Measurements from ENCODE around the gene ANKRD11. TPM values are rescaled to one million over a fixed set of nuclear protein-coding genes. Genes with fewer than 3 reads are reported as not detected.

ANKRD11 gene
- polyA plus RNA-seq, 1 donor (not counting 4 experiments of a cell fraction or from before 2014, with no cell fraction given): 30.1 TPM

- peaks cover 46% of the 10 kb centered on the region for H3K4me1 ChIP-seq (ENCODE audit: control insufficient read depth, extremely low read depth, insufficient read depth, low read length)
- H2AFZ ChIP-seq (ENCODE audit: control insufficient read depth, low read length): no peak overlapping the region
- H3K9ac ChIP-seq (ENCODE audit: control insufficient read depth, extremely low read depth, insufficient read depth, low read length): no peak overlapping the region
- DNase-seq (ENCODE audit: low read depth, low spot score) (no peak), FAIRE-seq (no peak)
- no peaks in the 10 kb centered on the region for H3K36me3 ChIP-seq (ENCODE audit: control insufficient read depth in 2 of 2, extremely low read depth in 1 of 2, insufficient read depth in 2 of 2, low read length in 2 of 2)
- dilution Hi-C loops (cut with MboI; ENCODE audit: extremely low pct_ligation_motif_present, low sequenced_read_pairs): no loop called here
- H3K9me1 ChIP-seq (ENCODE audit: control insufficient read depth, extremely low read depth, insufficient read depth, low read length): peaks cover 3% of the 10 kb centered on the region
- peaks cover 42% of the 10 kb centered on the region for H4K20me1 ChIP-seq (ENCODE audit: control insufficient read depth, extremely low read depth, insufficient read depth, low read length)
- H3K79me2 ChIP-seq (ENCODE audit: control insufficient read depth, insufficient read depth, low read length): peaks cover 99% of the 10 kb centered on the region
- no peak overlapping the region for H3K4me3 ChIP-seq (ENCODE audit: control insufficient read depth in 2 of 3, extremely low read depth in 1 of 3, insufficient read depth in 2 of 3, low read depth in 1 of 3, low read length in 3 of 3)
- no peak overlapping the region for H3K27ac ChIP-seq (ENCODE audit: control insufficient read depth, insufficient read depth, low read length)
- H3K27me3 ChIP-seq (ENCODE audit: control insufficient read depth, extremely low read depth, insufficient read depth, low read length): no peaks in the 10 kb centered on the region
- TF ChIP-seq EZH2 (IDR thresholded peaks at IDR 0.05; ENCODE audit: low read length) (no peak), CTCF (optimal IDR thresholded peaks at IDR 0.05 in 1 of 3, IDR thresholded peaks at IDR 0.05 in 1 of 3, conservative IDR thresholded peaks at IDR 0.05 in 1 of 3; ENCODE audit: extremely low read depth in 1 of 3, insufficient read depth in 2 of 3, low read length in 3 of 3) (no peak)
- H3K9me3 ChIP-seq (ENCODE audit: control insufficient read depth, low read depth, low read length): no peaks in the 10 kb centered on the region
- no peak overlapping the region for H3K4me2 ChIP-seq (ENCODE audit: control insufficient read depth, extremely low read depth, insufficient read depth, low read depth, low read length)
These were observed 108.6 kb downstream of the ANKRD11 start for GRCh38 chr16:89381788-89382187.

GRCh38 chr16:89380681-89381080 lies 109.7 kb downstream of the ANKRD11 start:
- H3K4me2 ChIP-seq (ENCODE audit: control insufficient read depth, extremely low read depth, insufficient read depth, low read depth, low read length): no peak overlapping the region
- no peak overlapping the region for H3K27ac ChIP-seq (ENCODE audit: control insufficient read depth, insufficient read depth, low read length)
- no peaks in the 10 kb centered on the region for H3K27me3 ChIP-seq (ENCODE audit: control insufficient read depth, extremely low read depth, insufficient read depth, low read length)
- peaks cover 99% of the 10 kb centered on the region for H3K79me2 ChIP-seq (ENCODE audit: control insufficient read depth, insufficient read depth, low read length)
- TF ChIP-seq EZH2 (IDR thresholded peaks at IDR 0.05; ENCODE audit: low read length) (no peak), CTCF (optimal IDR thresholded peaks at IDR 0.05 in 1 of 3, IDR thresholded peaks at IDR 0.05 in 1 of 3, conservative IDR thresholded peaks at IDR 0.05 in 1 of 3; ENCODE audit: extremely low read depth in 1 of 3, insufficient read depth in 2 of 3, low read length in 3 of 3) (no peak)
- dilution Hi-C loops (cut with MboI; ENCODE audit: extremely low pct_ligation_motif_present, low sequenced_read_pairs): no loop called here
- no peak overlapping the region for H3K4me3 ChIP-seq (ENCODE audit: control insufficient read depth in 2 of 3, extremely low read depth in 1 of 3, insufficient read depth in 2 of 3, low read depth in 1 of 3, low read length in 3 of 3)
- no peak overlapping the region for H3K9ac ChIP-seq (ENCODE audit: control insufficient read depth, extremely low read depth, insufficient read depth, low read length)
- H3K9me3 ChIP-seq (ENCODE audit: control insufficient read depth, low read depth, low read length): no peaks in the 10 kb centered on the region
- FAIRE-seq (no peak), DNase-seq (ENCODE audit: low read depth, low spot score) (no peak)
- H2AFZ ChIP-seq (ENCODE audit: control insufficient read depth, low read length): no peak overlapping the region
- H3K4me1 ChIP-seq (ENCODE audit: control insufficient read depth, extremely low read depth, insufficient read depth, low read length): peaks cover 50% of the 10 kb centered on the region
- peaks cover 0 to 7% of the 10 kb centered on the region in 2 experiments for H3K36me3 ChIP-seq (ENCODE audit: control insufficient read depth in 2 of 2, extremely low read depth in 1 of 2, insufficient read depth in 2 of 2, low read length in 2 of 2)
- peaks cover 48% of the 10 kb centered on the region for H4K20me1 ChIP-seq (ENCODE audit: control insufficient read depth, extremely low read depth, insufficient read depth, low read length)
- H3K9me1 ChIP-seq (ENCODE audit: control insufficient read depth, extremely low read depth, insufficient read depth, low read length): peaks cover 3% of the 10 kb centered on the region
